Limb (tissue), 2 donors: ENCODE data around the gene EVI5L.
"Not testable (repeated sequence)": the region's sequence is repeated elsewhere in the genome, so short reads cannot be mapped to it uniquely, and the experiment has no call there.

ENCODE experiments used
- DNase-seq, 2 donors: peaks; one replicate each; pipeline ENCODE4 v3.0.0-alpha.2; 2016; ENCODE audit errors: extremely low spot score in 2 of 2

The EVI5L gene

DNA sequence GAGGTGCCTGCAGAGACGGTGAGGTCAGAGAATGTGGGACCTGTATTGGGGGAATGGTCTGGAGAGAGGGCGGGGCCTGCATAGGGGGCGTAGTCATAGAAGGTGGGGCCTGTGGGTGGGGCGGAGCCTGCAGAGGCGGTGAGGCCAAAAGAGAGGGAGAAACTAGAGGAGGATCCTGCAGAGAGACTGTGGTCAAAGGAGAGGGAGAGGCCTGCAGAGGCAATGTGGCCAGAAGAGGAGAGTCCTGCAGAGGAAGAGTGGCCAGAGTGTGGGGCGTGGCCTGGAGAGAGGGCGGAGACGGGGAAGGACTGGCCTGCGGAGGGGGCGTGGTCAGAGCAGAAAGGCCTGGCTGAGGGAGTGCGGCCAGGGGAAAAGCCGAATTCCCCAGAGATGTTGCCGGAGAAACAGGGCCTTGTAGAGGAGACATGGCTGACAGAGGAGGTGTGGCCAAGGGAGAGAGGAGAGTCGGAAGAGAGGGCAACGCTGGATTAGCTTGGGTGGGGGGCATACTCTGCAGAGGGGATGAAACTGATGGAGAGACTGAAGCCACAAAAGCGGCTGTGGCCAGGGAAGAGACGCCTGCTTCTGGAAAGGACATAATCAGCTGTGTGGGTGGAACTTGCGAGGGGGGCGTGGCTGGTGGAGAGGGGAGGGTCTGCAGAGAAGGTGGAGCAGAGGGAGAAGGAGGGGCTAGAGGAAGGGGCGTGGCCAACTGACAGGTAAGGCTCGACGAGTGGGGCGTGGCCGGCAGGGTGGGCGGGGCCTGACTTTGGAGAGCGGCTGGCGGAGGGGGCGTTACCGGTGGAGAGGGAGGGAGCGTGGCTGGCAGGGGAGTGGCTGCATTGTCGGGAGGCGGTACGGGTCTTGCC, 41.7 kb downstream of the EVI5L start:
- peak; percentile 71 to 87 for DNase-seq

DNA sequence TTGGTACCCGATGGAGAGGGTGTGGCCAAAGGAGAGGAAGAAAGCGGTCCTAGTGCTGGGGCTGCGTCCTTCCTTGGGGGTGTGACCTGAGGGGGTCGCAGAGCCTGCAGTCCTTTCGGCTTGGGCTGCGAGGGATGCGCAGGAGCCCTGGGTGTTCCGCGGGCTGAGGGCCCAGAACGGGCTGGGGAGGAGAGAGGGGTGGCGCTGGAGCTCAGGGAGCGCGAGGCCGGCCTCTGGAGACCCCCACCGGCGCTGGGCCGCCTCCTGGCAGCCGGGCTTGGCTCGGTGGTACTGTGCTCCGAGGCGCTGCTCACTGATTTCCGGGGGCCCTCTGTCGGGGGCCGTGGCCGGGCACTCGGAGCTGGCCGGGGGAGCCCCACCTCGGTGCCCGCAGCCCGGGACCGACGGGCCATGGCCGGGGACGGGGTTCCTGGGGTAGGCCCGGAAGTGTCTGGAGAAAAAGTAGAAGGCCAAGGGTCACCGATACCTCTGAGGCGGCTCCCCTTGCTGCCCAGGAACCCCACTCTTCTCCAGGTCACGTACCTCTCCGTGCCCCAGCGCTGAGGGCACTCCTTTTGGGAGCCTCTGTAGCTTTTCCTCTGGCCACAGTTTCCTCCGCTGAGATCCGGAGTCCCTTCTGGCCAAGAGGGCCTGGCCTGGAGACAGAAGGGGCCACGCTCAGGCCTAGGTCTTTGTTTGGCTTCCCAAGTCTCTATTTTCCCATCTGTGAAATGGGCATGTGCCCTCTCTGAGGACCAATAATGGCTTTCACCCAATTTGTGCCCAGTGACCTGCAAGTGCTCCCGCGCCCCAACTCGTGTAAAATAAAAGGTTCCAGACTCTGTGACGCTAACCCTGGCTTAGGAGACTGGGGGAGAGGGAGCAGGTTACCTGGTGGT, 42.5 kb downstream of the EVI5L start:
- no peak for DNase-seq

DNA sequence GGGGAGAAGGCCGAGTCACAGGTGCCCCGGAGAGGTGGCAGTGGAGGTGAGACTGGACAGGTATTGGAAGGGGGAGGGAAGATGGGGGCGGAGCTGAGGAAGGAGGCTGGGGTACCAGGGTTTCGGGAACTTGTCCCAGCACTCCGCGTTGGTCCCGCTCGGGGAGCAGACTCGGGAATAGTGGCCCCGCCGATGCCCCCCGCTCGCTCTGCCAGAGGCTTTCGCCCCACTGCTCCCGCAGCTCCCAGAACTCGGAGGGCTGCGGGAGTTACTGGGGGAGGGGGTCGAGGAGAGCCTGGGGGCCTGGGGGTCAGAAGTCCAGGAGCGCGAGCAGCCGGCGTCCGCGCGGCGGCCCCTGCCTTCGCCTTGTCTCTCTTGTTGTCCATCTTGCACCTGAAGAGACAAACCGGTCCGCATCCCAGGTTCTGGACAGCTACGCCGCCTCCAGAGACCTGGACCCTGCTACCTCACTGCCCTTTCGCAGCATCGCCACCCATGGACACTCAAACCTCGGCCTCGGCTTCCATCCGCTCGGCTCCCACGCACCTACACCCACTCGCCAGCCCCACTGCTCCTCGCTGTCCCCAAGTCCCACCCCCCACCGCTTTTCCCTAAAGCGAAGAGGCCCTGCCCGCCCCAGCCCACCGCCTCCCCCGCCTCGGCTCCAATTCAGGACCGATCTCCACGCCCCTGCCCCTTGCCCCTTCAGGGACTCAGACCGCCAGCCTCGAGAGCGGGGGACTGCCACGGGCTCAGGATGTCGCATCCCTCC, 43.5 kb downstream of the EVI5L start:
- peak in 1 of 2 donors; percentile 43 for DNase-seq

DNA sequence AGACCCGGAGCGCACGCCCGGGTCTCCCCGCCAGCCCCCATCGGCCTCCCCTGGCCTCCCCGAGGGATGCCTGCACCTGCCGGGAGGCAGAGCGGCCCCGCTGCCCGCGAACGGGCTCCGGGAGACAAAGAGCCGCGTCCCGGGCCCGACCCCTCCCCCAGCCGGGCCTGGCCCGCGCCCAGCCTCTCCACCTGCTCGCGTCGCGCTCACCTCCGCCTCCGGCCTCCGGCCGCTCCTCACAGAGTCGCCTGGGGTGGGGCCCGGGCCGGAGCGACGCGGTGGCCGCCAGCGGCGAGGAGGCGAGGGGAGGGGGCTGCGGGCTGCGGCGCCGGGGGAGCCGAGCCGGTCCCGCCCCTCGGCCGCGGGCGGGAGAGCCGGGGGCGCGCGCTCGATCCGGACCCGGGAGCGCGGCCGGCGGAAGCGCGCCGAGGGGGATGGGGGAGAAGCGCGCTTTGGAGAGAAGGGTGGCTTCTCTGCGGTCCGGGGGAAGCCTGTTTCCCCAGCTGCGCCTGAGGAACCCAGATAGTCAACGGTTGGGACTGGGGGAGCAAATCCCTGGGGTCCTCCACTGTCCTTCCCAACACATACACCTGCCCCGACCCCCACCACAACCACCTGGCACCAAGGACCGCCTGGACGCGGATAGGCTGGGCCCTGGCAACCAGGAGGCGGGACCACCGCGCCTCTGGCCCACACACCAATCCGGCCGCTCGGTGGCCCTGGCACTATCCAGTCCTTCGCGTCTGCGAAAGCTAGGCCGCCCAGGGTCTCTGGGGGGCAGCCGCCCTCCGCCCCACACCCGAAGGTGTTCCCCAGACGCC, 44.3 kb downstream of the EVI5L start, which contains the start of gene PRR36:
PRR36 (minus strand) TSS at position 315 of the 821 bp plus-strand sequence. CDS start 701 bp downstream, outside the sequence.
- DNase-seq: peak in 1 of 2 donors; percentile 85

DNA sequence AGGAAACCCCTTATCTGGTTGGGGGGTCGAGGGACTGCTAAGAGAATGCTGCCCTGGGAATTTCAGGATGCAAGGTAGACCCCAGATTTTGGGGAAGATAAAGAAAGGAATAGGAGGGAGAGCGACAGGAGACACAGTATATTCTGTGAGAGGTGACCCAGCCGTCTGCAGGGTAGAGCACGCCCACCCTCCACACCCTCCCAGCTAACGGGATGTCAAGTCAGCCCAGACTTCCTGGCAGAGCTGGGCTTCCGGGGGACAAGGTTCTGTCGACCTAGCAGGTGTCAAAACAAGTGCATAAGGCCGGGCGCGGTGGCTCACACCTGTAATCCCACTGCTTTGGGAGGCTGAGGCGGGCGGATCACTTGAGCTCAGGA, 44.9 kb downstream of the EVI5L start:
- DNase-seq: no peak

DNA sequence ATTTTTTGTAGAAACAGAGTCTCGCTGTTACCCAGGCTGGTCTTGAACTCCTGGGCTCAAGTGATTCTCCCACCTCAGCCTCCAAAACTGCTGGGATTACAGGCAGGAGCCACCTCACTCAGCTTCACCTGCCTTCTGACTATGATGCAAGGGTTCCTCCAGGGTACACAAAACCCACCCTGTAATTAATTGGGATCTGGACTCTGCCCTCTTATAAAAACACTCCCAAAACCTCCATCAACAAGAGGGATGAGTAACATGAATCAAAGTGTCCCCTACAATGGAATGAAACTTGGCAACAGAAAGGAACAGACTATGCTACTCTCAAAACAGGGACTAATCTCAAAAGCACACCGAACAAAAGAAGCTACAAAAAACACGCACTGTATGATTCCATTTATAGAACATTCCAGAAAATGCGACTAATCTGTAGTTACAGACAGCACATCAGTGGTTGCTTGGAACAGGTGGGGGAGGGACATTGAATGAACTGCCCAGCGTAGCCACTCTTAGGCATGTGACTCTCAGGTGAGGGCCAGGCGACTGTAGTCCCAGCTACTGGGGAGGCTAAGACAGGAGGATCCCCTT, 47.3 kb downstream of the EVI5L start:
- DNase-seq: no peak

DNA sequence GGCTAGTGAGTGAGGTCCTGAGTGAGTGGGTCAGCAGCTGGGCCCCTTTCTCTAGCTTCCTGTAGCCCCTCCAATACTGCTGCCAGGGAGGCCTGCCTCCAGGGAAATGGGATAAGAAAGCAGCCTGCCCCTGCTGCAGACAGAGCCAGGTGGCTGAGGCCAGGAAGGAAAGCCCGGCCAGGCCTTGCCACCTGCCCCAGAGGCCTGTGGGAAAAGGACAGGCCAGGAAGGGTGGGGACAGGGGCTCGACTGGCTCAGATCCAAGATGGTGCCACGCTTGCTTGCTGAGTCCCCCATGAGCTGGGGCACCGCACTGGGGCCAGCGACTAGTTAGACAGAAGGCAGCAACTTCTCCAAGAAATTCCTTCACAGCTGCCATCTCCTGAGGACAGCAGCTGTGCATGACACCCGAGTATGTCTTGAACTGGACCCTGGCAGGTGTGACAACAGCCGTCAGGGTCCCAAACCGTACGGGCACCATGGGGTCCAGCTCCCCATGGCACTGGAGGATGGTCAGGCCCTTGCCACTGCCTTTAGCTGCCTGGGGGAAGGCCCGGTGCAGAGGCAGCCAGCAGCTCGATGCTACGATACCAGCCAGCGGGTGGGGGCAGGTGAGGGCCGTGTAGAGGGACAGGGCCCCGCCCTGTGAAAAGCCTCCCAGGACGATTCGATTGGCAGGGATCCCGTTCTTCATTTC, 49.2 kb downstream of the EVI5L start:
- DNase-seq: peak in 1 of 2 donors; percentile 43

DNA sequence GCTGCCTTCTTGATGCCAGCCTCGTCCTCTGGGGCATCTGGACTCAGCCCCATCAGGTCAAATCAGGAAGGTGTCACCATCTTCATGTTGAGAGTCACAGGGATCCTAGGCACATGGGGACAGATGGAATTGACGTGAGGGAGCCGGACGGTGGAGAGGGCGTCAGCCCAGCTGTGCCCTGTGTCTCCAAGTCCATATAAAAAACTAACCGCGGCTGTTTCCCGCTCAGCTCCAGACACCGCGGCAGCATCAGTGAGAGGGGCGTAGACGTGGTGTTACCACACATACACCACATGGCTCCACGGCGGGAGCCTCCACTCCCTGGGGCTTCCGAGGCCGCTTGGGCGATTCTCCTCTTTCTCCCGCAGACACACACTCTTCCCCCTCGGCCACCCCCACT, 49.8 kb downstream of the EVI5L start:
- DNase-seq: peak in 1 of 2 donors; percentile 38

DNA sequence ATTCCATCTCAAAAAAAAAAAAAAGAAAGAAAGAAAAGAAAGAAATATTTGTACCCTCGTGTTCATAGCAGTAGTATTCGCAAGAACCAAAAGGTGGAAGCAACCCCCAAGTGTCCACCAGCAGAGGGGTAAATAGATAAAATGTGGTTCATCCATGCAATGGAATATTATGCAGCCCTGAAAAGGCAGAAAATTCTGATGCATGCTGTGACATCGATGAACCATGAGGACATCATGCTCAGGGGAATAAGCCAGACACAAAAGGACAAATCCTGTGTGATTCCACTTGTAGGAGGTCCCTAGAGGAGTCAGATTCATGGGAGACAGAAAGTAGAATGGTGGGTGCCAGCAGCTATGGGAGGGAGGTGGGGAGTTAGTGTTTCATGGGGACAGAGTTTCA, 51.9 kb downstream of the EVI5L start:
- DNase-seq: no peak

DNA sequence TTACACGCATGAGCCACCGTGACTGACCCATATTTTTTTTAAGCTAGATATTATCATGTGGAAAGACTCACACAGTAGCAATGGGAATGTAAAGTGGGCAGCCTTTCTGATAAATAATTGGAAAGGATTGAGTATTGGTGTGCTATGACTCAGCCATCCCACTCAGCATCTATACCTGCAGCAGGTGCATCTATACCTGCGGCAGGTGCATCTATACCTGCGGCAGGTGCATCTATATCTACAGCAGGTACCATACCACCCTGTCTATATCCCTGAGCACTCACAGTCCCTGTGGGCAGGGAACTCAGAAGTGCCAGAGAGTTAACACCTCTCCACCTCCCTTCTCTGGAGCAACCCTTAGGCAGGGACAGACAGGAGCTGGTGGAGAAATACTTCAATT, 53.1 kb downstream of the EVI5L start:
- no peak for DNase-seq

DNA sequence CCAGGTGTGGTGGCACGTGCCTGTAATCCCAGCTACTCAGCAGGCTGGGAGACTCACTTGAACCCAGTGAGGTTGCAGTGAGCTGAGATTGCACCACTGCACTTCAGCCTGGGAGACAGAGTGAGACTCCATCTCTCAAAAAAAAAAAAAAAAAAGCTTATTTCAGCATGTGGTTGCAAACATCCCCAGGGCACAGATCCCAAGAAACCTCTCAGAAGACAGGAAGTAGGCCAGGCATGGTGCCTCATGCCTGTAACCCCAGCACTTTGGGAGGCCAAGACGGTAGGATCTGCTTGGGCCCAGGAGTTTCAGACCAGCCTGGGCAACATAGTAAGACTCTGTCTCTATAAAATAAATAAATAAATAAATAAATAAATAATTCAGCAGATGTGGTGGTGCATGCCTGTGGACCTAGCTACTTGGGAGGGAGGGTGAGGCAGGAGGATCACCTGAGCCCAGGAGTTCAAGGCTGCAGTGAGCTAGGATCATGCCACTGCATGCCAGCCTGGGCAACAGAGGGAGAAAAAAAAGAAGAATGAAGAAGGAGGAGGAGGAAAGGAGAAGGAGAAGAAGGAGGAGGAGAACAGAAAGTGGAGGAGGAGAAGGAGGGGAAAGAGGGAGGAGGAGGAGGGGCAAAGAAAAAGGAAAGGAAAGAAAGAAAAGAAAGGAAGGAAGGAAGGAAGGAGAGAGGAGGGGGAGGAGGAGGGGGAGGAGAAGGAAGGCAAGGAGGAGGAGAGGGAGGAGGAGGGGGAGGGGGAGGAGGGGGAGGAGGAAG, 54.0 kb downstream of the EVI5L start:
- no peak for DNase-seq

DNA sequence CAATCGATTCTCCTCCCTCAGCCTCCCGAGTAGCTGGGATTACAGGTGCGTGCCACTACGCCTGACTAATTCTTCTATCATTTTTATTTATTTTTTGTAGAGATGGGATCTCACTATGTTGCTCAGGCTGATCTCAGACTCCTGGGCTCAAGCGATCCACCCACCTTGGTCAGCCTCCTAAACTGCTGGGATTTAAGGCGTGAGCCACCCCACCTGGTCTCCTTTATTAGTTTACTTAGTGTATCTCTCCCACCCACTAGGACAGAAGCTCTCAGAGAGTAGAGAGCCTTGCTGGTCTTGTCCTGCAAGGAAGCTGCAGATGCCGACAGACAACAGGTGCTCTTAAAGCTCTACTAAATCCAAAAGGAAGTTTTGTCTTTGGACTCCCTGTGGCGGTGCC, 55.8 kb downstream of the EVI5L start:
- no peak for DNase-seq

DNA sequence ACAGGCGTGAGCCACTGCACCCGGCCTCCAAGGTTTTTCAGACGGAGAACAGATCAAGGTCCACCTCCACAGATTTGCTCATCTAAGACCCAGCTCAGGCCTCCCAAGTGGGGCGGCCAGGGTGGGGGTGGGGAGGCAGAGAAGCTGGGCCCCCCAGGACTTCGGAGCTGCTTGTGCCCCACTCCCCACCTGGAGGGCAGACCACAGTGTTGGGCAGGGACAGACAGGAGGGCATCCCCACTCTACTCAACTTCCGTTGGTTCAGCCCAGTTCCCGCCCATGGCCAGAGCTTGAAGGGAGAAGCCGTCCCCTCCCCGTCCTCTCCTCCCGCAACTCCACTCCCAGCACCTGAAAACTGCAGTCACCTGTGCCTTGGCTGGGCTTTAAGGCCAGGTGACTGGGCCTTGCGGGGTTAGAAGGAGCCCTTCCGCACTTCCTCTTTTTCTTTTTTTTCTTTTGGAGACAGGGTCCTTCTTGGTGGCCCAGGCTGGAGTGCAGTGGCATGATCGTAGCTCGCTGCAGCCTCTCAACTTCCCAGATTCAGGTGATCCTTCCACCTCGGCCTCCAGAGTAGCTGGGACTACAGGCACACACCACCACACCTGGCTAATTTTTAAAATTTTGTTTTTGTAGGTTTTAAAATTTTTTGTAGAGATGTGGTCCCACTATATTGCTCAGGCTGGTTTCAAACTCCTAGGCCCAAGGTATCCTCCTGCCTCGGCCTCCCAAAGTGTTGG, 57.6 kb downstream of the EVI5L start:
- DNase-seq: no peak

DNA sequence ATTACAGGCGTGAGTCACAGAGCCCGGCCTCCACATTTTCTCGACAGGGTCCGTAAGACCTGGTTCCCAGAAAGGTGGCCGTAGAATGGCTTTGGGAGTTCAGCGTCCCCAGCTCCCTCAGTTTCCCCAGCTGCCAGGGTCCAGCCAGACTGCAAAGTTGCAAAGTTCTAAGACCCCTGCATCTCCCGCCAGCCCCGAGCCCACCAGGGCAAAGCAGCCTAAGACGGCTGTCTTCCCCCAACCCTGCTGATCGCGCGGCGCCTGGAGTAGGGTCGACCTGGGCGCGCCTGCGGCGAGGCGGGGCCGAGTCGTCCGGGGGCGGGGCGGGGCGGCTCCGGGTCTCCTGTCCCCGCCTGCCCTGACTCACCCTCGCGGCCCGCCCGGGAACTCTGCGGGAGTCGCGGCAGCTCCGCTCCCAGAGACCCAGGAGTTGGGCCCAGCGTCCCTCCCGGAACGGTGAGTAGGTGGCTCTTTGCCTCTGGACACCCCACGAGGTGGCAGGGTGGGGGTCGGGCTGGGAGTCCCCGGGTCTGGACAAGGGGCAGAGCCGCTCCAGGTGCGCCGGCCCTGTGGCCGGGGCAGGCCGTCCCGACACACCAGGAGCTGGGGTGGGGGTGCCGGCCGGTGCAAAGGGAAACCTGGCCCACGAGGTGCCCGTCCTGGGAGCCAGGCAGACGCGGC, 58.3 kb downstream of the EVI5L start, which contains the start of gene LRRC8E:
LRRC8E (plus strand) TSS at position 366 of the 681 bp plus-strand sequence. CDS start 7,094 bp downstream, outside the sequence.
- DNase-seq: peak in 1 of 2 donors; percentile 57

DNA sequence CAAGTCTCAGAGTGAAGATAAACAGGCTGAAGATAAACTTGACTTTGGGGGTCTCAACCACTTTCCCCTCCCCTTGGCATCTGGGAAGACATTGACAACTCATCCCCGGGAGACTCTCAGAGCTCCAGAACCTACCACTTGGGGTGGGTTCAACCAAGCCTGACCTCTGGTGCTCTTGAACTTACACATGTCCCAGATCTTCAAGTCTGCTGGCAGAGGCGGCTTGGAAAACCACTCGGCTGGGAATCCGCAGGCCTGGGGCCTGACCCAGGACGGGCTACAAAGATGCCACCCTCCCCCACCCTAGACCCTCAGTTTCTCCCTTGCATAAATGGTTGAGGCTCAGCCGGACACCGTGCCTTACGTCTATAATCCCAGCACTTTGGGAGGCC, 58.8 kb downstream of the EVI5L start:
- no peak for DNase-seq

DNA sequence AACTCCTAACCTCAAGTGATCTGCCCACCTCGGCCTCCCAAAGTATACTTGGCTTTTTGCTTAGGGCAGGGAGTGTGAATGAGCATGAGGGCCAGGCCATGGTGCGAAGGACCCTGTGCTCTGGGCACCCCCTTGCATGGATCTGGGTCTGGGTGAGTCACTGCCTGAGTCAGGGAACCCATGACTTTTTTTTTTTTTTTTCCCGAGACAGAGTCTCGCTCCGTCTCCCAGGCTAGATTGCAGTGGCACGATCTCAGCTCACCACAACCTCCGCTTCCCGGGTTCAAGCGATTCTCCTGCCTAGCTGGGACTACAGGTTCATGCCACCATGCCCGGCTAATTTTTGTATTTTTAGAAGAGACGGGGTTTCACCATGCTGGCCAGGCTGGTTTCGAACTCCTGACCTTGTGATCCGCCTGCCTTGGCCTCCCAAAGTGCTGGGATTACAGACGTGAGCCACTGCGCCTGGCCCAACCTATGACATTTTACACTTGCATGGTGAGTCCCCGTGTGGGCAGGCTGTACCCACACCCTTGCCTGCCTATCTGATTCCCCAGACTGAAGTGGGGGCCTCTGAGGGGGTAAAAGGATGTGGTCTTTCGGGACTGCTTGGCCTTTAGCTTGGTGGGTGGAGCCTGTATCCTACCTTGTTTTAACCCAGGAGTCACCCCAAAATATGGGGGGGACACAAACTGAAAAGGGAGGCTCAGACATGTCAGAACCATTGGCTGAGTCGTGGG, 63.5 kb downstream of the EVI5L start:
- not testable (repeated sequence) for DNase-seq
